Activated T-cell treated with anti-CD3 and anti-CD28 coated beads, Interleukin-2, amount 50 U/mL, for 72 hours (primary cell): ENCODE measurements around the gene SGTA. TPM values are rescaled to one million over a fixed set of nuclear protein-coding genes. Genes with fewer than 3 reads are reported as not detected.

ENCODE experiments used
- ATAC-seq, 2 donors: fragments of 150-1000 bp; cut with Tn5 transposase; replicated peaks in 1 of 2; 2 replicates each; pipeline ENCODE4 v1.10.0; 2021; ENCODE audit warnings: moderate library complexity in 2 of 2, mild to moderate bottlenecking in 1 of 2
- DNase-seq, 2 donors: peaks; one replicate each; pipeline ENCODE4 v3.0.0; 2021 to 2022; ENCODE audit warnings: mixed read lengths in 1 of 2
- H3K27ac Mint-ChIP-seq: one replicate; pipeline ENCODE4 v1.8.0; 2022; ENCODE audit warnings: mild to moderate bottlenecking, moderate library complexity, mixed read lengths
- H3K27me3 Mint-ChIP-seq: one replicate; pipeline ENCODE4 v1.8.0; 2022; ENCODE audit warnings: low read depth, mixed read lengths
- H3K36me3 Mint-ChIP-seq, 2 donors: one replicate each; pipeline ENCODE4 v1.8.0; 2022; ENCODE audit warnings: mixed read lengths in 2 of 2, mild to moderate bottlenecking in 1 of 2; ENCODE audit not compliant: insufficient read depth in 2 of 2
- H3K4me1 Mint-ChIP-seq: one replicate; pipeline ENCODE4 v1.8.0; 2022; ENCODE audit warnings: low read depth, mixed read lengths
- H3K4me3 Mint-ChIP-seq, 2 donors: one replicate each; pipeline ENCODE4 v1.8.0; 2022; ENCODE audit warnings: mild to moderate bottlenecking in 2 of 2, mixed read lengths in 2 of 2, moderate library complexity in 2 of 2
- H3K9me3 Mint-ChIP-seq, 2 donors: one replicate each; pipeline ENCODE4 v1.8.0; 2022; ENCODE audit warnings: mixed read lengths in 2 of 2
- total RNA-seq, 2 donors: library from RNA; stranded (reverse); gene quantifications; one replicate each; pipeline ENCODE4 v1.2.3, GENCODE V29; 2022

Gene SGTA
- total RNA-seq, 2 donors from 2014 or later: 45.1 to 63.7 TPM

- H3K36me3 Mint-ChIP-seq: peaks cover 0 to 3% of the 10 kb centered on the region in 2 donors
- peaks cover 56% of the 10 kb centered on the region for H3K4me1 Mint-ChIP-seq
- H3K4me3 Mint-ChIP-seq: peak overlapping the region; percentile 79 to 97
- ATAC-seq (no peak), DNase-seq (peak in 1 of 2 donors; percentile 24)
- peak overlapping the region; percentile 82 for H3K27ac Mint-ChIP-seq
- no peaks in the 10 kb centered on the region for H3K9me3 Mint-ChIP-seq
- H3K27me3 Mint-ChIP-seq: no peaks in the 10 kb centered on the region
These were observed 641 bp downstream of the SGTA start for GRCh38 chr19:2782329-2782935.

GRCh38 chr19:2780284-2780683, 2.8 kb downstream of the SGTA start:
- Mint-ChIP-seq H3K4me3 (no peak overlapping the region), H3K27ac (no peak overlapping the region), H3K27me3 (no peaks in the 10 kb centered on the region), H3K4me1 (peaks cover 62% of the 10 kb centered on the region), H3K36me3 (peaks cover 0 to 5% of the 10 kb centered on the region in 2 donors), H3K9me3 (no peaks in the 10 kb centered on the region)
- DNase-seq: no peak
- no peak for ATAC-seq

- Mint-ChIP-seq H3K4me3 (no peak overlapping the region), H3K27me3 (no peaks in the 10 kb centered on the region), H3K4me1 (peaks cover 64% of the 10 kb centered on the region), H3K36me3 (peaks cover 0 to 6% of the 10 kb centered on the region in 2 donors), H3K9me3 (no peaks in the 10 kb centered on the region), H3K27ac (no peak overlapping the region)
- ATAC-seq (no peak), DNase-seq (no peak)
These were observed 3.8 kb downstream of the SGTA start for GRCh38 chr19:2779121-2779740.

- no peak overlapping the region for H3K27ac Mint-ChIP-seq
- no peak for ATAC-seq
- H3K36me3 Mint-ChIP-seq: peaks cover 0 to 6% of the 10 kb centered on the region in 2 donors
- H3K9me3 Mint-ChIP-seq: no peaks in the 10 kb centered on the region
- no peaks in the 10 kb centered on the region for H3K27me3 Mint-ChIP-seq
- no peak overlapping the region for H3K4me3 Mint-ChIP-seq
- peaks cover 55% of the 10 kb centered on the region for H3K4me1 Mint-ChIP-seq
- no peak for DNase-seq
These were observed 5.0 kb downstream of the SGTA start for GRCh38 chr19:2777952-2778683.

- H3K4me1 Mint-ChIP-seq: peaks cover 38% of the 10 kb centered on the region
- ATAC-seq (peak; percentile 85 to 90), DNase-seq (peak; percentile 85 to 88)
- peak overlapping the region; percentile 87 to 91 for H3K4me3 Mint-ChIP-seq
- peaks cover 0 to 6% of the 10 kb centered on the region in 2 donors for H3K36me3 Mint-ChIP-seq
- H3K27me3 Mint-ChIP-seq: no peaks in the 10 kb centered on the region
- H3K27ac Mint-ChIP-seq: peak overlapping the region; percentile 96
- no peaks in the 10 kb centered on the region for H3K9me3 Mint-ChIP-seq
These were observed 7.3 kb downstream of the SGTA start for GRCh38 chr19:2775556-2776430.

GRCh38 chr19:2774953-2775555, 8.0 kb downstream of the SGTA start:
- DNase-seq: no peak
- peaks cover 0 to 6% of the 10 kb centered on the region in 2 donors for H3K36me3 Mint-ChIP-seq
- H3K27me3 Mint-ChIP-seq: no peaks in the 10 kb centered on the region
- H3K4me3 Mint-ChIP-seq: peak overlapping the region; percentile 87 to 91
- no peak for ATAC-seq
- H3K27ac Mint-ChIP-seq: peak overlapping the region; percentile 85
- no peaks in the 10 kb centered on the region for H3K9me3 Mint-ChIP-seq
- H3K4me1 Mint-ChIP-seq: peaks cover 31% of the 10 kb centered on the region

GRCh38 chr19:2774083-2774679, 8.9 kb downstream of the SGTA start:
- H3K27ac Mint-ChIP-seq: no peak overlapping the region
- peaks cover 30% of the 10 kb centered on the region for H3K4me1 Mint-ChIP-seq
- H3K9me3 Mint-ChIP-seq: no peaks in the 10 kb centered on the region
- DNase-seq (no peak), ATAC-seq (no peak)
- no peak overlapping the region for H3K4me3 Mint-ChIP-seq
- H3K36me3 Mint-ChIP-seq: peaks cover 0 to 6% of the 10 kb centered on the region in 2 donors
- no peaks in the 10 kb centered on the region for H3K27me3 Mint-ChIP-seq

GRCh38 chr19:2771786-2772674, 11.0 kb downstream of the SGTA start:
- Mint-ChIP-seq H3K27me3 (no peaks in the 10 kb centered on the region), H3K36me3 (peaks cover 0 to 6% of the 10 kb centered on the region in 2 donors), H3K27ac (no peak overlapping the region), H3K4me3 (no peak overlapping the region), H3K4me1 (peaks cover 29% of the 10 kb centered on the region), H3K9me3 (no peaks in the 10 kb centered on the region)
- ATAC-seq: no peak
- DNase-seq: no peak

GRCh38 chr19:2770055-2771013, 12.7 kb downstream of the SGTA start:
- peaks cover 12% of the 10 kb centered on the region for H3K4me1 Mint-ChIP-seq
- no peak overlapping the region for H3K27ac Mint-ChIP-seq
- no peak overlapping the region for H3K4me3 Mint-ChIP-seq
- DNase-seq (no peak), ATAC-seq (no peak)
- H3K27me3 Mint-ChIP-seq: no peaks in the 10 kb centered on the region
- peaks cover 1 to 4% of the 10 kb centered on the region in 2 donors for H3K36me3 Mint-ChIP-seq
- no peaks in the 10 kb centered on the region for H3K9me3 Mint-ChIP-seq

GRCh38 chr19:2769218-2769617, 13.9 kb downstream of the SGTA start:
- DNase-seq: no peak
- H3K27me3 Mint-ChIP-seq: no peaks in the 10 kb centered on the region
- H3K27ac Mint-ChIP-seq: no peak overlapping the region
- no peak for ATAC-seq
- peaks cover 1 to 4% of the 10 kb centered on the region in 2 donors for H3K36me3 Mint-ChIP-seq
- peaks cover 1% of the 10 kb centered on the region for H3K4me1 Mint-ChIP-seq
- no peak overlapping the region for H3K4me3 Mint-ChIP-seq
- no peaks in the 10 kb centered on the region for H3K9me3 Mint-ChIP-seq
